HCT116 (cell line): ENCODE data around the gene SEC22A. TPM values are rescaled to one million over a fixed set of nuclear protein-coding genes. Genes with fewer than 3 reads are reported as not detected.

Experiments
- ATAC-seq: fragments of 200-7000 bp; cut with Tn5 transposase; 2 replicates; pipeline ENCODE4 v1.9.1; 2020; ENCODE audit warnings: mild to moderate bottlenecking, moderate library complexity
- BruUV-seq: library from RNA; stranded (reverse); fragments of 400-500 nt; replicated peaks from 2 replicates; lab custom pipeline; 2021; lab: Mats Ljungman, UMichigan
- CTCF ChIA-PET: fragments of 300-600 bp; sonication (Branson Sonifier 250); formaldehyde crosslinking; loops from one replicate; lab custom pipeline; 2021; ENCODE audit warnings: antibody characterized with exemption; lab: Charles Lee
- POLR2A ChIA-PET: fragments of 300-600, 350-600 bp; sonication (Branson Sonifier 250); formaldehyde crosslinking; loops from one replicate; lab custom pipeline; 2021; ENCODE audit warnings: antibody characterized with exemption; lab: Charles Lee
- RAD21 ChIA-PET, 2 experiments: fragments of 300-600 bp; sonication (Branson Sonifier 250); formaldehyde crosslinking; loops; one replicate each; lab custom pipeline; 2023; ENCODE audit warnings: low total read pairs in 2 of 2; ENCODE audit not compliant: uncharacterized antibody in 2 of 2, unreplicated experiment in 2 of 2, low non-redundant PET in 1 of 2; lab: Charles Lee
- DNase-seq: peaks from one replicate; pipeline ENCODE4 v3.0.0-alpha.2; 2010; ENCODE audit warnings: low read depth, low spot score
- H2AFZ ChIP-seq: fragments of 200-600 bp; shearing (Covaris generic), sonication (generic); 2 replicates; pipeline ENCODE4 v1.6.1; 2017; ENCODE audit warnings: low read depth, mixed run types, mixed read lengths, antibody characterized with exemption, low read length; ENCODE audit not compliant: poor library complexity, severe bottlenecking
- H3K27ac ChIP-seq: 2 replicates; pipeline ENCODE4 v1.5.1; 2012; ENCODE audit warnings: low read depth, low read length
- H3K27me3 ChIP-seq: fragments of 200-600 bp; sonication (generic); 2 replicates; pipeline ENCODE4 v1.6.1; 2016; ENCODE audit warnings: mixed run types, low read length, mixed read lengths; ENCODE audit not compliant: insufficient read depth
- H3K36me3 ChIP-seq, 2 experiments: fragments of 200-500 bp in 1 of 2; fragments of 200-600 bp in 1 of 2; sonication (Bioruptor generic) in 1 of 2; sonication (generic) in 1 of 2; 2 replicates each; pipeline versions ENCODE4 v1.5.1 to v1.6.1; 2014 to 2016; ENCODE audit warnings: low read length in 2 of 2, inconsistent platforms in 1 of 2, mixed read lengths in 1 of 2, mixed run types in 1 of 2; ENCODE audit not compliant: insufficient read depth in 2 of 2, control insufficient read depth in 1 of 2
- H3K4me1 ChIP-seq, 2 experiments: fragments of 200-600 bp in 1 of 2; sonication (generic) in 1 of 2; 2 replicates each; pipeline versions ENCODE4 v1.5.1 to v1.6.1; 2012 to 2017; ENCODE audit warnings: low read length in 2 of 2, inconsistent platforms in 1 of 2, mild to moderate bottlenecking in 1 of 2, mixed read lengths in 1 of 2, mixed run types in 1 of 2, moderate library complexity in 1 of 2; ENCODE audit not compliant: insufficient read depth in 2 of 2, control insufficient read depth in 1 of 2
- H3K4me2 ChIP-seq: fragments of 200-600 bp; sonication (generic); 2 replicates; pipeline ENCODE4 v1.6.1; 2017; ENCODE audit warnings: mixed run types, low read length, mixed read lengths
- H3K4me3 ChIP-seq, 2 experiments: fragments of 200-600 bp in 1 of 2; sonication (generic) in 1 of 2; replicated peaks in 1 of 2; 2 replicates each; pipeline ENCODE4 v1.5.1; 2011 to 2016; ENCODE audit warnings: low read length in 2 of 2, control low read depth in 1 of 2, low read depth in 1 of 2, mild to moderate bottlenecking in 1 of 2, mixed read lengths in 1 of 2, mixed run types in 1 of 2
- H3K79me2 ChIP-seq: fragments of 200-600 bp; sonication (generic); 2 replicates; pipeline ENCODE4 v1.6.1; 2017; ENCODE audit warnings: mild to moderate bottlenecking, mixed run types, low read length, moderate library complexity, mixed read lengths; ENCODE audit not compliant: insufficient read depth
- H3K9ac ChIP-seq: fragments of 200-600 bp; sonication (generic); 2 replicates; pipeline ENCODE4 v1.6.1; 2016; ENCODE audit warnings: low read length, mixed read lengths
- H3K9me2 ChIP-seq: fragments of 200-600 bp; sonication (generic), shearing (Covaris generic); 2 replicates; pipeline ENCODE4 v1.6.1; 2017; ENCODE audit warnings: mixed run types, mild to moderate bottlenecking, moderate library complexity; ENCODE audit not compliant: insufficient read depth
- H3K9me3 ChIP-seq, 2 experiments: fragments of 200-500 bp in 1 of 2; fragments of 200-600 bp in 1 of 2; sonication (Bioruptor generic) in 1 of 2; sonication (generic) in 1 of 2; 2 replicates each; pipeline ENCODE4 v1.6.1; 2014 to 2017; ENCODE audit warnings: low read length in 2 of 2, mixed read lengths in 2 of 2, inconsistent platforms in 1 of 2, low read depth in 1 of 2, mild to moderate bottlenecking in 1 of 2, mixed run types in 1 of 2, moderate library complexity in 1 of 2; ENCODE audit not compliant: control insufficient read depth in 1 of 2, insufficient read depth in 1 of 2
- H4K20me1 ChIP-seq: fragments of 200-600 bp; sonication (generic), shearing (Covaris generic); 2 replicates; pipeline ENCODE4 v1.6.1; 2017; ENCODE audit warnings: mixed run types, mild to moderate bottlenecking, moderate library complexity; ENCODE audit not compliant: insufficient read depth
- CBX3 ChIP-seq: IDR thresholded peaks from 2 replicates; pipeline ENCODE4 v1.6.1; 2012; ENCODE audit warnings: low read depth
- CTCF ChIP-seq, 3 experiments: fragments of 200-600 bp in 1 of 3; sonication (generic) in 1 of 3; IDR thresholded peaks in 2 of 3; conservative IDR thresholded peaks in 1 of 3; 2 replicates each; pipeline ENCODE4 v1.5.1; 2012 to 2017; ENCODE audit warnings: low read depth in 2 of 3, low read length in 2 of 3, antibody characterized with exemption in 1 of 3, borderline replicate concordance in 1 of 3, control low read depth in 1 of 3, mild to moderate bottlenecking in 1 of 3, mixed read lengths in 1 of 3, mixed run types in 1 of 3, moderate library complexity in 1 of 3; ENCODE audit not compliant: insufficient read depth in 1 of 3
- ELF1 ChIP-seq: IDR thresholded peaks from 2 replicates; pipeline ENCODE4 v1.6.1; 2012; ENCODE audit warnings: low read depth, borderline replicate concordance
- FOSL1 ChIP-seq: IDR thresholded peaks from 2 replicates; pipeline ENCODE4 v1.6.1; 2012; ENCODE audit warnings: low read depth
- MAX ChIP-seq: IDR thresholded peaks from 2 replicates; pipeline ENCODE4 v1.6.1; 2012
- POLR2A ChIP-seq: IDR thresholded peaks from 2 replicates; pipeline ENCODE4 v1.7.0; 2011; ENCODE audit warnings: borderline replicate concordance; ENCODE audit not compliant: insufficient read depth, insufficient read length; ENCODE audit errors: extremely low read depth
- RAD21 ChIP-seq: IDR thresholded peaks from 2 replicates; pipeline ENCODE4 v1.6.1; 2012; ENCODE audit warnings: low read depth, mild to moderate bottlenecking
- REST ChIP-seq: IDR thresholded peaks from 2 replicates; pipeline ENCODE4 v1.6.1; 2012; ENCODE audit warnings: low read depth
- SIN3A ChIP-seq: IDR thresholded peaks from 2 replicates; pipeline ENCODE4 v1.6.1; 2012; ENCODE audit warnings: low read depth
- SP1 ChIP-seq: IDR thresholded peaks from 2 replicates; pipeline ENCODE4 v1.6.1; 2012; ENCODE audit warnings: low read depth
- SRF ChIP-seq: IDR thresholded peaks from 2 replicates; pipeline ENCODE4 v1.6.1; 2012; ENCODE audit warnings: low read depth
- TCF7L2 ChIP-seq: IDR thresholded peaks from 2 replicates; pipeline ENCODE4 v1.7.0; 2011; ENCODE audit warnings: borderline replicate concordance, inconsistent platforms; ENCODE audit not compliant: insufficient read depth, insufficient read length; ENCODE audit errors: extremely low read depth
- YY1 ChIP-seq: IDR thresholded peaks from 2 replicates; pipeline ENCODE4 v1.6.1; 2011; ENCODE audit warnings: low read length, low read depth, moderate library complexity, mild to moderate bottlenecking; ENCODE audit not compliant: insufficient replicate concordance; ENCODE audit errors: extremely low read depth
- intact Hi-C: fragments of 100-400 bp; cut with micrococcal nuclease; formaldehyde crosslinking; loops from 2 replicates; pipeline ENCODE4 v1.10.0; 2022
- total RNA-seq: library from RNA; stranded (reverse); gene quantifications from one replicate; pipeline ENCODE4 v1.2.1, GENCODE V29; 2021; ENCODE audit not compliant: unreplicated experiment

The SEC22A gene
- total RNA-seq, 1 experiment from 2014 or later: 10.6 TPM

GRCh38 chr3:123281406-123281805, 79.7 kb downstream of the SEC22A start:
- Histone ChIP-seq H3K36me3 (no peaks in the 10 kb centered on the region), H3K27me3 (no peaks in the 10 kb centered on the region), H4K20me1 (no peaks in the 10 kb centered on the region), H3K4me1 (no peaks in the 10 kb centered on the region), H3K9me2 (no peaks in the 10 kb centered on the region), H3K4me2 (no peak overlapping the region), H3K9ac (no peak overlapping the region), H3K9me3 (no peaks in the 10 kb centered on the region), H3K79me2 (no peaks in the 10 kb centered on the region), H3K4me3 (no peak overlapping the region), H2AFZ (no peak overlapping the region), H3K27ac (no peak overlapping the region)
- ATAC-seq (no peak), DNase-seq (no peak)
- intact Hi-C loops: no loop called here
- POLR2A ChIA-PET: no interaction called here
- no TSS peak for BruUV-seq
- RAD21 ChIA-PET: no interaction called here
- CTCF ChIA-PET: no interaction called here
- no peak for TF ChIP-seq TCF7L2
- TF ChIP-seq CTCF (IDR thresholded peaks at IDR 0.05 in 2 of 3, conservative IDR thresholded peaks at IDR 0.05 in 1 of 3; ENCODE audit: borderline replicate concordance in 1 of 3, insufficient read depth in 1 of 3, low read depth in 2 of 3, low read length in 2 of 3): no peak
- no peak for TF ChIP-seq SIN3A
- TF ChIP-seq FOSL1: no peak
- no peak for TF ChIP-seq SP1
- TF ChIP-seq CBX3: no peak
- no peak for TF ChIP-seq ELF1
- no peak for TF ChIP-seq MAX

- no peaks in the 10 kb centered on the region for H3K27me3 ChIP-seq
- no peaks in the 10 kb centered on the region for H3K36me3 ChIP-seq
- ChIA-PET POLR2A (no interaction called here), CTCF (no interaction called here), RAD21 (no interaction called here)
- no peak overlapping the region for H3K9ac ChIP-seq
- BruUV-seq: no TSS peak
- H3K27ac ChIP-seq: no peak overlapping the region
- ATAC-seq (no peak), DNase-seq (no peak)
- no peaks in the 10 kb centered on the region for H3K4me1 ChIP-seq
- no peak overlapping the region for H3K4me2 ChIP-seq
- no peak overlapping the region for H2AFZ ChIP-seq
- no peaks in the 10 kb centered on the region for H3K9me2 ChIP-seq
- H3K79me2 ChIP-seq: no peaks in the 10 kb centered on the region
- intact Hi-C loops: no loop called here
- H4K20me1 ChIP-seq: no peaks in the 10 kb centered on the region
- H3K9me3 ChIP-seq: no peaks in the 10 kb centered on the region
- no peak overlapping the region for H3K4me3 ChIP-seq
- TF ChIP-seq POLR2A (no peak), SP1 (no peak), RAD21 (no peak), SRF (no peak), YY1 (no peak), CTCF (IDR thresholded peaks at IDR 0.05 in 2 of 3, conservative IDR thresholded peaks at IDR 0.05 in 1 of 3; ENCODE audit: borderline replicate concordance in 1 of 3, insufficient read depth in 1 of 3, low read depth in 2 of 3, low read length in 2 of 3) (no peak), REST (no peak)
Observed at GRCh38 chr3:123281929-123282328, 80.2 kb downstream of the SEC22A start.
